Hepatocyte (in vitro differentiated cells): Measurements from ENCODE around the gene RGS14. TPM values are rescaled to one million over a fixed set of nuclear protein-coding genes. Genes with fewer than 3 reads are reported as not detected.

Experiments used
- DNase-seq: peaks from one replicate; pipeline ENCODE4 v3.0.0-alpha.2; 2016; ENCODE audit warnings: low spot score
- H2AFZ ChIP-seq: fragments of 200-600 bp; sonication (generic); 2 replicates; pipeline ENCODE4 v1.6.0; 2016; ENCODE audit warnings: antibody characterized with exemption, mild to moderate bottlenecking
- H3K27ac ChIP-seq: fragments of 200-600 bp; sonication (generic); 2 replicates; pipeline ENCODE4 v1.5.1; 2016; ENCODE audit warnings: mild to moderate bottlenecking
- H3K27me3 ChIP-seq: fragments of 200-600 bp; sonication (generic); 2 replicates; pipeline ENCODE4 v1.6.1; 2016
- H3K36me3 ChIP-seq: fragments of 200-600 bp; sonication (generic); replicated peaks from 2 replicates; pipeline ENCODE4 v1.5.1; 2016; ENCODE audit warnings: low read depth; ENCODE audit not compliant: insufficient read depth
- H3K4me1 ChIP-seq: fragments of 200-600 bp; sonication (generic); 2 replicates; pipeline ENCODE4 v1.5.1; 2016; ENCODE audit warnings: mild to moderate bottlenecking, moderate library complexity; ENCODE audit not compliant: insufficient read depth
- H3K4me2 ChIP-seq: fragments of 200-600 bp; sonication (generic); 2 replicates; pipeline ENCODE4 v1.6.0; 2016
- H3K4me3 ChIP-seq: fragments of 200-600 bp; sonication (generic); 2 replicates; pipeline ENCODE4 v1.5.1; 2016; ENCODE audit warnings: mild to moderate bottlenecking
- H3K79me2 ChIP-seq: fragments of 200-600 bp; sonication (generic); 2 replicates; pipeline ENCODE4 v1.6.0; 2017; ENCODE audit warnings: mild to moderate bottlenecking
- H3K9me2 ChIP-seq: fragments of 200-600 bp; sonication (generic); replicated peaks from 2 replicates; pipeline ENCODE4 v1.6.0; 2017; ENCODE audit warnings: mild to moderate bottlenecking; ENCODE audit not compliant: insufficient read depth
- H3K9me3 ChIP-seq: fragments of 200-600 bp; sonication (generic); 2 replicates; pipeline ENCODE4 v1.5.1; 2016; ENCODE audit warnings: low read depth, mild to moderate bottlenecking
- H4K20me1 ChIP-seq: fragments of 200-600 bp; sonication (generic); 2 replicates; pipeline ENCODE4 v1.6.0; 2016; ENCODE audit warnings: mild to moderate bottlenecking; ENCODE audit not compliant: insufficient read depth, poor library complexity, severe bottlenecking
- CTCF ChIP-seq: fragments of 200-600 bp; sonication (generic); IDR thresholded peaks from 2 replicates; pipeline ENCODE4 v1.5.1; 2016; ENCODE audit warnings: antibody characterized with exemption, mild to moderate bottlenecking; ENCODE audit not compliant: poor library complexity
- EZH2 ChIP-seq: fragments of 200-600 bp; sonication (generic); IDR thresholded peaks from 2 replicates; pipeline ENCODE4 v1.6.1; 2016; ENCODE audit warnings: antibody characterized with exemption, mild to moderate bottlenecking, borderline replicate concordance
- EZH2phosphoT487 ChIP-seq: fragments of 200-600 bp; sonication (generic); IDR thresholded peaks from one replicate; pipeline ENCODE4 v1.6.1; 2018; ENCODE audit warnings: antibody characterized with exemption, mild to moderate bottlenecking, low read depth, moderate library complexity; ENCODE audit not compliant: unreplicated experiment, severe bottlenecking
- WGBS: methylation state at CpG from one replicate; pipeline ENCODE4 v1.1.6; 2016; ENCODE audit warnings: low lambda C conversion rate; ENCODE audit errors: missing lambda C conversion rate; 5-methylcytosine and 5-hydroxymethylcytosine counted together
- polyA plus RNA-seq: library from polyadenylated mRNA; unstranded; fragments of >200 nt; fragmentation: Nextera tagmentation; extraction: Ambion mirVana; gene quantifications from 2 replicates; pipeline ENCODE4 v1.2.1, GENCODE V29; 2016
- total RNA-seq: library from RNA; depleted of rRNA; stranded (reverse); fragments of >200 nt; gene quantifications from 2 replicates; pipeline ENCODE4 v1.2.3, GENCODE V29; 2014

Gene RGS14
- total and polyA plus RNA-seq, 2 experiments from 2014 or later, result 36.5 to 37.0 TPM

GRCh38 chr5:177399997-177400868 lies 42.5 kb downstream of the RGS14 start, which contains the start of gene PFN3:
PFN3 (minus strand) TSS chr5:177400661; CDS start chr5:177400576, 85 bp downstream.
- peaks cover 8% of the 10 kb centered on the region for H3K27me3 ChIP-seq
- no peak for DNase-seq

GRCh38 chr5:177402271-177403043 lies 44.7 kb downstream of the RGS14 start:
- WGBS, result 14% methylated on average over 49 of the region's 49 CpGs
- peaks cover 18% of the 10 kb centered on the region for H3K4me1 ChIP-seq
- no peaks in the 10 kb centered on the region for H3K79me2 ChIP-seq
- peaks cover 8% of the 10 kb centered on the region for H3K27me3 ChIP-seq
- no peaks in the 10 kb centered on the region for H3K9me3 ChIP-seq
- H3K4me3 ChIP-seq, result no peak overlapping the region
- TF ChIP-seq EZH2, result no peak
- TF ChIP-seq CTCF, result peak; percentile 55
- no peak for TF ChIP-seq EZH2phosphoT487
- H3K4me2 ChIP-seq, result peak overlapping the region; percentile 100
- peak overlapping the region; percentile 71 for H2AFZ ChIP-seq
- no peaks in the 10 kb centered on the region for H4K20me1 ChIP-seq
- H3K9me2 ChIP-seq, result no peaks in the 10 kb centered on the region
- peak; percentile 89 for DNase-seq
- no peak overlapping the region for H3K27ac ChIP-seq
- H3K36me3 ChIP-seq, result no peaks in the 10 kb centered on the region

More at GRCh38 chr5:177399997-177400868, 42.5 kb downstream of the RGS14 start, which contains the start of gene PFN3:
- TF ChIP-seq EZH2 (no peak), CTCF (no peak), EZH2phosphoT487 (no peak)
- Histone ChIP-seq H3K4me1 (peaks cover 18% of the 10 kb centered on the region), H2AFZ (no peak within 1 kb of the TSS), H3K9me2 (no peaks in the 10 kb centered on the region), H3K36me3 (no peaks in the 10 kb centered on the region), H3K79me2 (no peaks in the 10 kb centered on the region), H3K9me3 (no peaks in the 10 kb centered on the region), H3K4me2 (no peak within 1 kb of the TSS), H3K4me3 (no peak within 1 kb of the TSS), H4K20me1 (no peaks in the 10 kb centered on the region), H3K27ac (no peak within 1 kb of the TSS)
- 98% methylated on average over 81 of the region's 92 CpGs for WGBS

- Histone ChIP-seq H4K20me1 (no peaks in the 10 kb centered on the region), H3K4me3 (peak overlapping the region; percentile 66), H2AFZ (peak overlapping the region; percentile 71), H3K9me3 (no peaks in the 10 kb centered on the region), H3K36me3 (no peaks in the 10 kb centered on the region), H3K27ac (no peak overlapping the region), H3K4me2 (peak overlapping the region; percentile 100), H3K4me1 (peaks cover 18% of the 10 kb centered on the region), H3K9me2 (no peaks in the 10 kb centered on the region), H3K27me3 (peaks cover 8% of the 10 kb centered on the region), H3K79me2 (no peaks in the 10 kb centered on the region)
- WGBS, result 5% methylated on average over 49 of the region's 61 CpGs
- TF ChIP-seq CTCF (no peak), EZH2phosphoT487 (no peak), EZH2 (peak; percentile 17)
- peak; percentile 43 for DNase-seq
These were observed 45.5 kb downstream of the RGS14 start for GRCh38 chr5:177403102-177403791.
